Stimulated activated CD8-positive, alpha-beta memory T cell treated with anti-CD3 and anti-CD28 coated beads, Interleukin-12 subunit alpha, Interleukin-12 subunit beta, amount 100 ng/mL, for 24 hours (primary cell): Measurements from ENCODE around the gene COL18A1.
"Not testable (repeated sequence)": the region's sequence is repeated elsewhere in the genome, so short reads cannot be mapped to it uniquely, and the experiment has no call there.

Experiments
- DNase-seq: peaks from one replicate; pipeline ENCODE4 v3.0.0-alpha.2; 2020; ENCODE audit errors: extremely low read depth

COL18A1 gene

DNA sequence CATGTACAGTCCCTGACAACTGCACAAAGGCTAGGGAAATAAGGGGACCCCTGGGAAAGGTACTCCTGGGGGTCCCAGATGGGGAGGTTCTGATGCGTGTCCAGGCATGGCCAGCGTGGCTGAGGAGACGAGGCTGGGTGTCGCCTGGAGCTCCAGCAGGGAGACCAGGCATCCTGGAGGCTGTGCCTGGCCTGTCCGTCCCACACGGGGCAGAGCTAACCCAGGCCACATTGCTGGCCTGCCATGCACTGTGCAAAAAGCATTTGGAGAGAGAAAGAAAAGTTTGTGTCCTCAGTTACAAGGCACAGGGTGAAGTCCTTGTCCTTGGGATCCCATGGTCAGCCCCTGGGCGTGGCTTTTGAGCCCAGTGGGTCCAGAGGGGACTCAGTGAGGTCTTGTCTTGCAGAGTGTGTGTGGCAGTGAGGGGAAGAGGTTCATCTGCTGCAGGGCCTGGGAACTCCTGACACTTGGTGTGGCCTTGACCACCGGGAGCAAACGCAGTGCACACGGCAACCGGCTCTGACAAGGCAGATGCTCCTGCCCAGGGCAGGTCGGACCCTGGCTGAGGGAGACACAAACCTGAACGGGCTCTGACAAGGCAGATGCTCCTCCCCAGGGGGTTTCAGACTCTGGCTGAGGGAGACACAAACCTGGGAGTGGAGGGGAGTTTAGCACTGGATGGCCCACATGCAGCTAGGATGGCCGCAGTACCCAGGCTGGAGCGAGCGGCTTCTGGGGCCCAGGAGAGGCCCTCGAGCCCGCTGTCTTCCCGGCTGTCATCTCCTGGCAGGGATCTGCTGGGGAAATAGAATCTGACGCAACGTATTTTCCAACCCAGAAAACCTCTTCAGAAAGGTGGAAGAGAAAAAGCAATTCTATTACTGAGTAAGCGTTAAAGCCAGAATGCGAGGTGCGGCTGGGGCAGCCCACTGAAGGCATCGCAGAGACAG, 37.3 kb upstream of the COL18A1 start:
- DNase-seq: no peak

DNA sequence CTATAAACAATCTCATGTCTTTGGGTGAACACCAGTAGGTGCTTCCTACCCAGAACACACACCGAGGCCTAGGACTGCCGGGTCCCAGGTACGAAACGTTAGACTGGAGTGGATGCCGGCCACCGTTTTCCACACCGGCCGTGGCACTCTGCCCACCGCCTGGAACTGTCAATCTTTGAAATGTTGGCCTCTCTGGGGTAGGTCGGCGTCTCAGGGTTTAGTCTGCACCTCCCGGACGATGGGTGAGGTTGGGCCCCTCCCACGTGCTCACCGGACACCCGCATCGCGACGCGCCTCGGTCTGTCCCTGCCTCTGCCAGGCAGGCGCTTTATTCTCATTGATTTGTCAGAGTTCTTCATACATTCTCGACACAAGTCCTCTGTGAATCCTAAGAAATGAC, 35.9 kb upstream of the COL18A1 start:
- DNase-seq: not testable (repeated sequence)

- DNase-seq: no peak
Observed at GRCh38 chr21:45370575-45370974, 34.4 kb upstream of the COL18A1 start.

DNA sequence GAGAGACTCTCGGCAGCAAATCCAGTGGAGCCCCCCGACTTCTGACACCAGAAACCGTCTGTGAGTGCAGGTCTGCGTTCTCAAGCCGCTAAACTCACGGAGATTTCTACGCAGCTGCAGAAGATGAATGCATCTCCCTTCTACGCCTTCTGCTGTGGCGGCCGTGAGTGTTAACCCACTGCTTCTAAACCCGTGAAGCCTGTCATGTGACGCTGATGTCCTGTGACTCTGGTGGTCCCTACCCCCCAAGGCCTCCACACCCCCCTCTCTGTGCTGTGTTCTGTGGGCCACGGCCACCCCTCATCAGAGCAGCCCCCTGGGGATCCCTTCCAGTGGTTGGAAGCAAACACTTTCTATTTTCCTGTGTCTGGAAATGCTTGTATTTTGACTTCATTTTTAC, 33.9 kb upstream of the COL18A1 start:
- DNase-seq: no peak

- no peak for DNase-seq
Observed at GRCh38 chr21:45371655-45372054, 33.3 kb upstream of the COL18A1 start.

DNA sequence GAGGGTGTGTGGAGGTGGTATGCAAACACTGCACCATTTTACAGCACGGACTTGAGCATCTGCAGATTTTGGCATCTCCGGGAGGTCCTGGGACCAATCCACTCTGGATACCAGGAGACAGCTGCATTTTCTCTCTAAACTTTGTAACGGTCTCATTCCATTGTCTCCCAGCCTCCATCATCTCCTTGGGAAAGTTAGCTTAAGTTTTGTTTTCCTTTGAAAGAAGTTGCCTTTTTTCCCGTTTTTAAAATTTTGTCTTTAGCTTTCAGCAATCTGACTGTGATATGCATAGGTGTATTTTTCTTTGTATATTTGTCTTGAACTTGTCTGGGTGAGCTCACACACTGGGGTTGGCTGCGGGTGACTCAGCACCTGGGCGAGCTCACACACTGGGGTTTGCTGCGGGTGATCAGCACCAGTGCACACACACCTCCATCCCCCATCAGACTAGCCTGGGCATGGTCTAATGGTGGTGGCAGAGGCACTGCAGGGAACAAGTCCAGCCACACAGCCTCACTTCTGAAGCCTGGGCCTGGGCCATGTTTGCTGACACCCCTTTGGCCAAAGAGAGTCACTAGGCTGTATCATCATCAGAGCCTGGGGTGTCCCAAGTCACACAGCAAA, 32.1 kb upstream of the COL18A1 start:
- DNase-seq: no peak

- DNase-seq: no peak
Observed at GRCh38 chr21:45373991-45374816, 30.8 kb upstream of the COL18A1 start.

DNA sequence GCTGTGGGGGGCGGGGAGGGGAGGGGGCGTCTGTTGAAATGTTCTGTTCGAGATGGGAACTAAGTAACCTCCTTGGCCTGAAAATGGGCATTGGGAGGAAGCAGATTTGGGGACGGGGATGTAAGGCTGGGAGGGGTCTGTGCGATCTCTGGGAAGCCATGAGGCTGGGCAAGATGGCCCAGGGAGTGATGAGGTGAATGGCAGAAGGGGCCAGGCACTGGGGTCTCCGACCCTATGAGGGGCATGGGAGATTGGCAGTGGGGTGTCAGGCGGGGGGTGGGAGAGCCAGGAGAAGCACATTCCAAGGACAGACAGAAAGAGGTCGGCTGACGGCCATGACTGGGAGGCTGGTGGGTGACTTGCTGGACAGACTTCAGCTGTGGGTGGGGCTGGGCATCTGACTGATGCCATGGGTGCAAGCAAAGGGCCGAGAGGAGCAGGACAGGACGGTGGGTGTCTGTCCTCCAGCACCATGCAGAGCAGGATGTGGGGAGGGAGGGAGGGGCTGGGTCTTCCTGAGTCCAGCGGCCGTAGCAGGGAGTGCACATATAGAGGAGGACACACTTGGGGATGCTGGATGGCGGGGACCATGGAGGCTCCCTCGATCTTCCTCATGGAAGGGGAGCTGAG, 30.0 kb upstream of the COL18A1 start:
- no peak for DNase-seq

- DNase-seq: no peak
Observed at GRCh38 chr21:45376459-45377324, 28.3 kb upstream of the COL18A1 start.

GRCh38 chr21:45377325-45377709, 27.6 kb upstream of the COL18A1 start:
- no peak for DNase-seq

GRCh38 chr21:45377866-45378257, 27.1 kb upstream of the COL18A1 start:
- DNase-seq: no peak

- DNase-seq: no peak
Observed at GRCh38 chr21:45378258-45378966, 26.6 kb upstream of the COL18A1 start.

DNA sequence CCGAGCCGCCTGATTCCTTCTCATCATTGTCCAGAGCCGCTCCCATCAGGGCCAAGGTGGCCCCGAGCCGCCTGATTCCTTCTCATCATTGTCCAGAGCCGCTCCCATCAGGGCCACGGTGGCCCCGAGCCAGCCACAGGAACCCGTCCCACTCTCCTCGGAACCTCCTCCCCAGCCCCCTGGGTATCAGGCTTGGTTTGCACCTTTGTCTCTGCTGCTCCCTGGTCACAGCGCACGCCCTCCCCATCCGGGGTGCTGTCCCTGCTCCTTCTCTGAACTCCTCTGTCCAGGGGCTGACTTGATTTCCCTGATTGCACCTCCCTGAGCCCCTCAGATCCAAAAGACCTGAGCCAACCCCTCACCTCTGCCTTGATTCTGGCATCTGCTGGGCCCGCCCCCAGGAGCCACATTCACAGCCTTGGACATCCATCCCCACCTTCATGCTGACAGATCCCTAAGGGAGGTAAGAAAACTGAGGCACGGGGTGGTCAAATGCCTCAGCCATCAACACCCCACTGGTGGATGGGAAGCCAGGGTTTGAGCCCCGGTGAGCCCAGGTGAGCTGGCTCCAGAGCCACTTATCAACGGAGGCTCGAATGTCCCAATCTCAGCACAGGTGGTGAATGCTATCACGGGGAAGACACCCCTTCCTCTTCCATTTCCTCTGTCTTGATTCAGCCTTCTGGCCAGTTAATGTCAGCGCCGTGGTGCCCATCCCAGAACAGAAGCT, 25.6 kb upstream of the COL18A1 start:
- no peak for DNase-seq

GRCh38 chr21:45379901-45380330, 25.0 kb upstream of the COL18A1 start:
- no peak for DNase-seq

GRCh38 chr21:45380566-45380965, 24.4 kb upstream of the COL18A1 start:
- no peak for DNase-seq

DNA sequence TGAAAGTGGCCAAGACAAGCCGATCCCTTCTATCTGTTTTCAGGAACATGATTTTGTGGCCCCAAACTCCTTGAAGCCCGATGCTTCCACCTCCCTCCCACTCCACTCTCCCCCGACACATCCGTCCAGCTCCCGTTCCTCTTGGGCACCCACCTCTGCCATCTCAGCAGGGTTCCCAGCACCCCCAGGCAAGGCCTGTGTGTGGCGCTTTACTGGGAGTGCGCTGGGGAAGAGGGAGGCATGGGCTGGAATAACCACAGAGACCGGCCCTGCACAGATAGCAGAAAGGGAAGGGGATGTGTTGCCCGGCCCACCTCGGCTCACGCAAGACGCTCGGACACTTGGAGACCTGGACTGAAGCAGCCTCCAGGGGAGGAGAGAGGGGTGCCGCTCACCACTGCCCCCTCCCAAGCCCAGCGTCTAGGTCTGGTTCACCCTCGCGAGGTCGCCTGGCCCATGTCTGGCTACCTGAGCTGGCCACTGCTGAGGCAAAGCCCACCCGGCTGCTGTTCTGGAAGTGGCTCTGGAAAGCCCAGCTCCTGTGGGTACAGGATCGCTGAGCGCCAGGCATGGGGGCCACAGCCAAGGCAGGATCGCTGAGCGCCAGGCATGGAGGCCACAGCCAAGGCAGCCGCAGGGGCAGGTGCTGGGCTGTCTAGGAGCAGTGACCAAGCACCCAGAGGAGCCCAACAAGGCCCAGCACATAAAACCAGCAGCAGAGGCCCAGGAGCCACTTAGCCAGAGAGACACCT, 23.8 kb upstream of the COL18A1 start:
- no peak for DNase-seq

DNA sequence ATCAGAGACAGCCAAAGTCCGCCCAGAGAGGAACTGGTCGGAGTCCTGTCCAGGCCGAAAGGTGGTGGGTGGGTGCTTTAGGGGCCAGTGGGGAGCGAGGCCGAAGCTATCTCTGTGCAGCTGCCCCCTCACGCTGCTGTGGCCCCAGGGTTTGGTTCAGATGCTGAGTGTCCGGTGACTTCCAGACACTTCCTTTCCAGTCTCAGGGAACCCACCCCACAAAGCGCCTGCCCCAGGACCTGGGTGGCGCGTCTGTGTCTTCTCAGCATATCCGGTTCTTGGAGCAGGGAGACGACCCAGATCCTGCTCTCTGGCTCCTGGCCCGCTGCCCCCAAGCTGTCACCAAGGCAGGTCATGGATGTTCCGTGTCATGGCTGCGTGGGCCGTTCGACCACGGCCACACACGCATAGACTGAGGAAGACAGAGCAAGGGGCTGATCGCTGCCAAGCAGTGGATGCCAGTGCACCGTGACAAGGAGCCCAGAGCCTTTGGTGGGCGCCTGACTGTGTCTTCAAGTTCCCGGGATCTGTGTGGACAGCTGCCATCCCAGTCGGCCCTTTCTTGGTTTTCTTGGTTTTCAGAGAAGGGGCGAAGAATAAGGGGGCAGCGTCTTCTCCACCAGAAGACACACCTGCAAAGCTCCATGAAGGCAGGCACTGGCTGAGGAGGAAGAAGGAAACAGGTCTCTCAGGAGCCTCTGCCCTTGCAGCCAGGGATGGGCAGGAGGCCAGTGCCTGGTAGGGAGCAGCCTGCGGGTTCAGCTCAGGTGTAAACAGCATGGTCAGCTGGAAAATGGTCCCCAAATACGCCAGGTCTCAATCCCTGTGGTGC, 22.9 kb upstream of the COL18A1 start:
- no peak for DNase-seq

DNA sequence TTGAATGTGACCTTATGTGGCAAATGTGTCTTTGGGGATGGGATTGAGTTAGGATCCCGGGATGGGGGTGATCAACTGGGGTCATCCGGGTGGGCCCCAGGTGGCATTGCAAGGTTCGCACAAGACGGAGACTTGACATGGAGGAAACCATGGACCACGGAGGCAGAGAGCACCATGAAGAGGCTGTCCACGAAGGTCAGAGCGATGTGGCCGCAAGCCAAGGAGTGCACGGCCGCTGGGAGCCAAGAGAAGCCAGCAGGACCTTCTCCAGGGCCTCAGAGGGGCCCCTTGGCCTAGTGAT, 22.3 kb upstream of the COL18A1 start:
- DNase-seq: no peak
